Measurements from ENCODE around the gene CHERP.
"Not testable (repeated sequence)": the region's sequence is repeated elsewhere in the genome, so short reads cannot be mapped to it uniquely, and the experiment has no call there.

CHERP gene

GRCh38 chr19:16496613-16496983 lies 45.6 kb downstream of the CHERP start:
- Histone ChIP-seq H3K9ac (ENCODE audit: low read length) (peak overlapping the region; percentile 66), H3K27me3 (ENCODE audit: insufficient read depth, low read length) (no peaks in the 10 kb centered on the region), H3K27ac (ENCODE audit: low read depth, low read length, poor library complexity, severe bottlenecking) (no peak overlapping the region), H3K9me3 (ENCODE audit: low read length) (no peaks in the 10 kb centered on the region), H3K79me2 (ENCODE audit: insufficient read depth, low read length) (no peaks in the 10 kb centered on the region), H3K4me1 (ENCODE audit: insufficient read depth, low read length, severe bottlenecking) (peaks cover 29% of the 10 kb centered on the region), H3F3A (ENCODE audit: insufficient read depth, low read length) (peaks cover 4% of the 10 kb centered on the region; the same call in 1 of the 2 replicates), H3K4me3 (ENCODE audit: low read depth, low read length, poor library complexity, severe bottlenecking) (peak overlapping the region; percentile 69), H3K36me3 (ENCODE audit: insufficient read depth, low read length) (peaks cover 8% of the 10 kb centered on the region; the same call in 1 of the 2 replicates), H3K4me2 (ENCODE audit: low read length) (peak overlapping the region; percentile 76), H2AFZ (ENCODE audit: low read length) (no peak overlapping the region), H4K20me1 (ENCODE audit: insufficient read depth, low read length) (no peaks in the 10 kb centered on the region), H3K9me2 (ENCODE audit: low read depth, low read length) (no peaks in the 10 kb centered on the region)
- no peak for TF ChIP-seq EZH2 (IDR thresholded peaks at IDR 0.05; ENCODE audit: borderline replicate concordance, low read length)
- TF ChIP-seq CTCF (IDR thresholded peaks at IDR 0.05; ENCODE audit: low read length), result no peak

DNA sequence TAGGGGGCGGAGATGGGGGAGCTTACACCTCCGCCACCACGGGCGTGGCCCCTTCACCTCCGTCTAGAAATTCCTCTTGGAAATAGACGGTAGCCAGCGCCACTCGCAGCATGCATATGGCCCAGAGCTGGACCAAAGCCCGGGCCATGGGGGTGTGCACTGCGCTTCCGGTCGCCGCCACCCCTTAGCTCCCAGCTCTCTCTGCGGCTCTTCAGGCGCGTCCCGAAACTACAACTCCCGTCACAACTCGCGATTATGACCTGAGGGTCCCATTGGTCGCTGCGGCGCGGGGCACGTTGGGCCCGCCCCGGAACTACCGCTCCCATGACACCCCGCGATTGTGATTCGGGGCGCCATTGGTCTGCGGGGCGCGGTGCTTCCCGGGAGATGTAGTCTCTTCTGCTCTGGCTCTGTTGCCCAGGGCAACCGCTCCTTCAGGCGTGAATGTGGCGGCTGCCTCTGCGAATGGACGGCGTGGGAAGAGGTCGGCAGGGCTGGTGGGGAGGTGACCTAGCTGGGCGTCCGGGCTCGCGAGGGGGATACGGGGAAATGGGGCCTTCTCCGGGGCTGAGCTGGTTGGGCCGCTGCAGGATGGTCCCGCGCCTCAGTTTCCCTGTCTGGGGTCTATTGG lies 46.1 kb downstream of the CHERP start, which contains the start of the genes C19orf44 and CALR3:
Gene C19orf44, plus strand, starts transcription at position 413 of the 631 bp plus-strand sequence. CDS start 4,399 bp downstream, outside the sequence.
Gene CALR3, minus strand, starts transcription at position 186 of the 631 bp plus-strand sequence. Its CDS starts 38 bp downstream, at position 148.
- Histone ChIP-seq H3K9ac (ENCODE audit: low read length) (peak within 1 kb of the TSS; percentile 82), H3K79me2 (ENCODE audit: insufficient read depth, low read length) (no peaks in the 10 kb centered on the region), H3K9me2 (ENCODE audit: low read depth, low read length) (no peaks in the 10 kb centered on the region), H3K36me3 (ENCODE audit: insufficient read depth, low read length) (peaks cover 6% of the 10 kb centered on the region; the same call in 1 of the 2 replicates), H3K4me3 (ENCODE audit: low read depth, low read length, poor library complexity, severe bottlenecking) (peak within 1 kb of the TSS; percentile 69), H3K9me3 (ENCODE audit: low read length) (no peaks in the 10 kb centered on the region), H3K4me1 (ENCODE audit: insufficient read depth, low read length, severe bottlenecking) (peaks cover 29% of the 10 kb centered on the region), H3K4me2 (ENCODE audit: low read length) (peak within 1 kb of the TSS; percentile 77), H3K27ac (ENCODE audit: low read depth, low read length, poor library complexity, severe bottlenecking) (peak within 1 kb of the TSS; percentile 48), H3K27me3 (ENCODE audit: insufficient read depth, low read length) (no peaks in the 10 kb centered on the region), H3F3A (ENCODE audit: insufficient read depth, low read length) (peaks cover 4% of the 10 kb centered on the region; the same call in 1 of the 2 replicates), H4K20me1 (ENCODE audit: insufficient read depth, low read length) (no peaks in the 10 kb centered on the region), H2AFZ (ENCODE audit: low read length) (peak within 1 kb of the TSS; percentile 2; the same call in 1 of the 2 replicates)
- TF ChIP-seq CTCF (IDR thresholded peaks at IDR 0.05; ENCODE audit: low read length) (no peak), EZH2 (IDR thresholded peaks at IDR 0.05; ENCODE audit: borderline replicate concordance, low read length) (no peak)

DNA sequence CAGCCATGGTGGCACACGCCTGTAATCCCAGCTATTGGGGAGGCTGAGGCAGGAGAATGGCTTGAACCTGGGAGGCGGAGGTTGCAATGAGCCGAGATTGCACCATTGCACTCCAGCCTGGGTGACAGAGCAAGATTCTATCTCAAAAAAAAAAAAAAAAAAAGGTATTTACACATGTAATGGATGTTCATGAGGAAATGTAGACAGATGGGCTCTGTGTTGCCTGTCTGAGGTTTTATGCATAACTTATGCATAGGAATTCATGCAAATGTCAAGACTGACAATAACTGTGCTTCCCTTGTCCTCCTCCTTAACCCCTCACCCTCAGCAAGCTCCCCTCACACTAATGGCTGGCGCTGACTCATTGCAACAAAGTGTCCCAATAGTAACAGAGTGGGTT lies 55.8 kb downstream of the CHERP start:
- not testable (repeated sequence) for H3K36me3 ChIP-seq (ENCODE audit: insufficient read depth, low read length); H2AFZ ChIP-seq (ENCODE audit: low read length); H3K27me3 ChIP-seq (ENCODE audit: insufficient read depth, low read length); H3K9ac ChIP-seq (ENCODE audit: low read length); H3K4me1 ChIP-seq (ENCODE audit: insufficient read depth, low read length, severe bottlenecking); H3K79me2 ChIP-seq (ENCODE audit: insufficient read depth, low read length); H3K4me2 ChIP-seq (ENCODE audit: low read length); H3K9me3 ChIP-seq (ENCODE audit: low read length); H3F3A ChIP-seq (ENCODE audit: insufficient read depth, low read length); H4K20me1 ChIP-seq (ENCODE audit: insufficient read depth, low read length); H3K9me2 ChIP-seq (ENCODE audit: low read depth, low read length); H3K4me3 ChIP-seq (ENCODE audit: low read depth, low read length, poor library complexity, severe bottlenecking); H3K27ac ChIP-seq (ENCODE audit: low read depth, low read length, poor library complexity, severe bottlenecking)

- TF ChIP-seq EZH2 (IDR thresholded peaks at IDR 0.05; ENCODE audit: borderline replicate concordance, low read length) (no peak), CTCF (IDR thresholded peaks at IDR 0.05; ENCODE audit: low read length) (no peak)
These were observed 59.5 kb downstream of the CHERP start for GRCh38 chr19:16482745-16483144.

More at GRCh38 chr19:16482745-16483144, 59.5 kb downstream of the CHERP start:
- Histone ChIP-seq H3K4me1 (ENCODE audit: insufficient read depth, low read length, severe bottlenecking) (no peaks in the 10 kb centered on the region), H3K79me2 (ENCODE audit: insufficient read depth, low read length) (no peaks in the 10 kb centered on the region), H3K9me2 (ENCODE audit: low read depth, low read length) (no peaks in the 10 kb centered on the region), H3K4me2 (ENCODE audit: low read length) (no peak overlapping the region), H4K20me1 (ENCODE audit: insufficient read depth, low read length) (no peaks in the 10 kb centered on the region), H3K36me3 (ENCODE audit: insufficient read depth, low read length) (no peaks in the 10 kb centered on the region), H3K9me3 (ENCODE audit: low read length) (no peaks in the 10 kb centered on the region), H3F3A (ENCODE audit: insufficient read depth, low read length) (no peaks in the 10 kb centered on the region), H3K4me3 (ENCODE audit: low read depth, low read length, poor library complexity, severe bottlenecking) (no peak overlapping the region), H3K9ac (ENCODE audit: low read length) (no peak overlapping the region), H2AFZ (ENCODE audit: low read length) (no peak overlapping the region), H3K27me3 (ENCODE audit: insufficient read depth, low read length) (no peaks in the 10 kb centered on the region), H3K27ac (ENCODE audit: low read depth, low read length, poor library complexity, severe bottlenecking) (no peak overlapping the region)
